Measurements from ENCODE around the gene ATP8A1.

- no peak for TF ChIP-seq USF1 (IDR thresholded peaks at IDR 0.05)
- TF ChIP-seq, protein P1, sequence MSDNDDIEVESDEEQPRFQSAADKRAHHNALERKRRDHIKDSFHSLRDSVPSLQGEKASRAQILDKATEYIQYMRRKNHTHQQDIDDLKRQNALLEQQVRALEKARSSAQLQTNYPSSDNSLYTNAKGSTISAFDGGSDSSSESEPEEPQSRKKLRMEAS (IDR thresholded peaks at IDR 0.05), result no peak
- TF ChIP-seq, protein P2, sequence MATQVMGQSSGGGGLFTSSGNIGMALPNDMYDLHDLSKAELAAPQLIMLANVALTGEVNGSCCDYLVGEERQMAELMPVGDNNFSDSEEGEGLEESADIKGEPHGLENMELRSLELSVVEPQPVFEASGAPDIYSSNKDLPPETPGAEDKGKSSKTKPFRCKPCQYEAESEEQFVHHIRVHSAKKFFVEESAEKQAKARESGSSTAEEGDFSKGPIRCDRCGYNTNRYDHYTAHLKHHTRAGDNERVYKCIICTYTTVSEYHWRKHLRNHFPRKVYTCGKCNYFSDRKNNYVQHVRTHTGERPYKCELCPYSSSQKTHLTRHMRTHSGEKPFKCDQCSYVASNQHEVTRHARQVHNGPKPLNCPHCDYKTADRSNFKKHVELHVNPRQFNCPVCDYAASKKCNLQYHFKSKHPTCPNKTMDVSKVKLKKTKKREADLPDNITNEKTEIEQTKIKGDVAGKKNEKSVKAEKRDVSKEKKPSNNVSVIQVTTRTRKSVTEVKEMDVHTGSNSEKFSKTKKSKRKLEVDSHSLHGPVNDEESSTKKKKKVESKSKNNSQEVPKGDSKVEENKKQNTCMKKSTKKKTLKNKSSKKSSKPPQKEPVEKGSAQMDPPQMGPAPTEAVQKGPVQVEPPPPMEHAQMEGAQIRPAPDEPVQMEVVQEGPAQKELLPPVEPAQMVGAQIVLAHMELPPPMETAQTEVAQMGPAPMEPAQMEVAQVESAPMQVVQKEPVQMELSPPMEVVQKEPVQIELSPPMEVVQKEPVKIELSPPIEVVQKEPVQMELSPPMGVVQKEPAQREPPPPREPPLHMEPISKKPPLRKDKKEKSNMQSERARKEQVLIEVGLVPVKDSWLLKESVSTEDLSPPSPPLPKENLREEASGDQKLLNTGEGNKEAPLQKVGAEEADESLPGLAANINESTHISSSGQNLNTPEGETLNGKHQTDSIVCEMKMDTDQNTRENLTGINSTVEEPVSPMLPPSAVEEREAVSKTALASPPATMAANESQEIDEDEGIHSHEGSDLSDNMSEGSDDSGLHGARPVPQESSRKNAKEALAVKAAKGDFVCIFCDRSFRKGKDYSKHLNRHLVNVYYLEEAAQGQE (IDR thresholded peaks at IDR 0.05; ENCODE audit: low read depth), result no peak
- TF ChIP-seq RAD21 (IDR thresholded peaks at IDR 0.05; ENCODE audit: low read depth), result no peak
- TF ChIP-seq CEBPB (IDR thresholded peaks at IDR 0.05), result no peak
- TF ChIP-seq TEAD4 (IDR thresholded peaks at IDR 0.05), result no peak
- TF ChIP-seq YY1 (IDR thresholded peaks at IDR 0.05; ENCODE audit: low read depth), result no peak
Observed at GRCh38 chr4:42362591-42362990, 294.3 kb downstream of the ATP8A1 start.
